ENCODE measurements around the gene TFCP2L1.

- TF ChIP-seq CTCF (IDR thresholded peaks at IDR 0.05; ENCODE audit: insufficient read depth, low read length, poor library complexity, severe bottlenecking) (no peak), EZH2phosphoT487 (conservative IDR thresholded peaks at IDR 0.05; ENCODE audit: low read length) (no peak)
Measured at GRCh38 chr2:121253021-121253673, 31.9 kb downstream of the TFCP2L1 start.
